Stomach (tissue), 4 donors: ENCODE data around the gene LRRC49.

Experiments used
- CTCF ChIP-seq, 7 experiments: fragments of 450-650 bp in 4 of 7; fragments of 200-600 bp in 3 of 7; sonication (generic) in 3 of 7; IDR thresholded peaks; one replicate each; pipeline ENCODE4 v1.5.1; 2016 to 2019; ENCODE audit warnings: antibody characterized with exemption in 7 of 7, control low read depth in 2 of 7, mild to moderate bottlenecking in 1 of 7
- POLR2AphosphoS5 ChIP-seq, 3 donors: sonication (generic); formaldehyde crosslinking; IDR thresholded peaks; one replicate each; pipeline ENCODE4 v1.6.1; 2016; ENCODE audit warnings: antibody characterized with exemption in 3 of 3

GRCh38 chr15:71080705-71081104 lies 188.1 kb downstream of the LRRC49 start:
- TF ChIP-seq CTCF (IDR thresholded peaks at IDR 0.05) (no peak), POLR2AphosphoS5 (IDR thresholded peaks at IDR 0.05) (no peak)
